ENCODE results near the gene POP4. TPM values are rescaled to one million over a fixed set of nuclear protein-coding genes. Genes with fewer than 3 reads are reported as not detected.
"Not testable (repeated sequence)": the region's sequence is repeated elsewhere in the genome, so short reads cannot be mapped to it uniquely, and the experiment has no call there.

POP4 gene
- total RNA-seq, 2 experiments from 2014 or later: 134 to 137 TPM

- no peak for DNase-seq
- Mint-ChIP-seq H3K36me3 (peaks cover 17% of the 10 kb centered on the region), H3K4me3 (no peak overlapping the region)
Observed at GRCh38 chr19:29614046-29614445, 8.0 kb downstream of the POP4 start.

GRCh38 chr19:29614780-29615179 lies 8.7 kb downstream of the POP4 start:
- H3K27ac Mint-ChIP-seq: no peak overlapping the region
- H3K36me3 Mint-ChIP-seq: peaks cover 17% of the 10 kb centered on the region
- H3K27me3 Mint-ChIP-seq: no peaks in the 10 kb centered on the region
- no peaks in the 10 kb centered on the region for H3K9me3 Mint-ChIP-seq
- DNase-seq: no peak
- H3K4me3 Mint-ChIP-seq: no peak overlapping the region
- H3K4me1 Mint-ChIP-seq: peaks cover 15% of the 10 kb centered on the region

More at GRCh38 chr19:29614046-29614445, 8.0 kb downstream of the POP4 start:
- Mint-ChIP-seq H3K27me3 (no peaks in the 10 kb centered on the region), H3K9me3 (no peaks in the 10 kb centered on the region), H3K4me1 (peaks cover 14% of the 10 kb centered on the region), H3K27ac (no peak overlapping the region)

GRCh38 chr19:29615891-29616425 lies 9.9 kb downstream of the POP4 start:
- no peaks in the 10 kb centered on the region for H3K9me3 Mint-ChIP-seq
- H3K27me3 Mint-ChIP-seq: no peaks in the 10 kb centered on the region

GRCh38 chr19:29616541-29616940 lies 10.5 kb downstream of the POP4 start:
- Mint-ChIP-seq H3K27ac (no peak overlapping the region), H3K36me3 (peaks cover 12% of the 10 kb centered on the region), H3K4me3 (no peak overlapping the region), H3K27me3 (no peaks in the 10 kb centered on the region), H3K9me3 (no peaks in the 10 kb centered on the region), H3K4me1 (peaks cover 22% of the 10 kb centered on the region)
- DNase-seq: no peak

More at GRCh38 chr19:29615891-29616425, 9.9 kb downstream of the POP4 start:
- no peak overlapping the region for H3K27ac Mint-ChIP-seq
- H3K4me1 Mint-ChIP-seq: peaks cover 20% of the 10 kb centered on the region
- peaks cover 15% of the 10 kb centered on the region for H3K36me3 Mint-ChIP-seq
- DNase-seq: no peak
- H3K4me3 Mint-ChIP-seq: no peak overlapping the region

GRCh38 chr19:29617366-29618266 lies 11.5 kb downstream of the POP4 start:
- H3K27me3 Mint-ChIP-seq: no peaks in the 10 kb centered on the region
- no peaks in the 10 kb centered on the region for H3K9me3 Mint-ChIP-seq

GRCh38 chr19:29618434-29618833 lies 12.4 kb downstream of the POP4 start:
- Mint-ChIP-seq H3K9me3 (no peaks in the 10 kb centered on the region), H3K4me3 (no peak overlapping the region), H3K27me3 (no peaks in the 10 kb centered on the region), H3K4me1 (peaks cover 36% of the 10 kb centered on the region), H3K36me3 (peaks cover 2% of the 10 kb centered on the region), H3K27ac (no peak overlapping the region)
- no peak for DNase-seq

More at GRCh38 chr19:29617366-29618266, 11.5 kb downstream of the POP4 start:
- Mint-ChIP-seq H3K4me1 (peaks cover 29% of the 10 kb centered on the region), H3K27ac (peak overlapping the region; percentile 47), H3K36me3 (peaks cover 5% of the 10 kb centered on the region), H3K4me3 (no peak overlapping the region)
- DNase-seq: no peak

- H3K27ac Mint-ChIP-seq: no peak overlapping the region
- DNase-seq: no peak
- no peak overlapping the region for H3K4me3 Mint-ChIP-seq
- H3K9me3 Mint-ChIP-seq: no peaks in the 10 kb centered on the region
- H3K27me3 Mint-ChIP-seq: no peaks in the 10 kb centered on the region
- peaks cover 40% of the 10 kb centered on the region for H3K4me1 Mint-ChIP-seq
- peaks cover 2% of the 10 kb centered on the region for H3K36me3 Mint-ChIP-seq
Observed at GRCh38 chr19:29618871-29619270, 12.8 kb downstream of the POP4 start.

- H3K4me1 Mint-ChIP-seq: peaks cover 45% of the 10 kb centered on the region
- no peaks in the 10 kb centered on the region for H3K36me3 Mint-ChIP-seq
- peak overlapping the region; percentile 57 for H3K27ac Mint-ChIP-seq
- peak; percentile 69 for DNase-seq
- peak overlapping the region; percentile 51 for H3K4me3 Mint-ChIP-seq
- no peaks in the 10 kb centered on the region for H3K9me3 Mint-ChIP-seq
- H3K27me3 Mint-ChIP-seq: no peaks in the 10 kb centered on the region
Observed at GRCh38 chr19:29620931-29621351, 14.9 kb downstream of the POP4 start.

GRCh38 chr19:29622166-29623070 lies 16.3 kb downstream of the POP4 start:
- no peaks in the 10 kb centered on the region for H3K36me3 Mint-ChIP-seq
- peak overlapping the region; percentile 83 for H3K27ac Mint-ChIP-seq
- peak; percentile 49 for DNase-seq
- H3K9me3 Mint-ChIP-seq: no peaks in the 10 kb centered on the region
- H3K4me3 Mint-ChIP-seq: peak overlapping the region; percentile 46
- no peaks in the 10 kb centered on the region for H3K27me3 Mint-ChIP-seq
- peaks cover 45% of the 10 kb centered on the region for H3K4me1 Mint-ChIP-seq

- H3K9me3 Mint-ChIP-seq: no peaks in the 10 kb centered on the region
Observed at GRCh38 chr19:29623726-29624488, 17.8 kb downstream of the POP4 start.

GRCh38 chr19:29624489-29625185 lies 18.6 kb downstream of the POP4 start:
- Mint-ChIP-seq H3K4me1 (peaks cover 45% of the 10 kb centered on the region), H3K9me3 (no peaks in the 10 kb centered on the region), H3K27me3 (no peaks in the 10 kb centered on the region), H3K36me3 (no peaks in the 10 kb centered on the region), H3K4me3 (no peak overlapping the region), H3K27ac (no peak overlapping the region)
- no peak for DNase-seq

More at GRCh38 chr19:29623726-29624488, 17.8 kb downstream of the POP4 start:
- DNase-seq: peak; percentile 61
- H3K4me3 Mint-ChIP-seq: peak overlapping the region; percentile 9
- no peaks in the 10 kb centered on the region for H3K36me3 Mint-ChIP-seq
- no peaks in the 10 kb centered on the region for H3K27me3 Mint-ChIP-seq
- peak overlapping the region; percentile 40 for H3K27ac Mint-ChIP-seq
- H3K4me1 Mint-ChIP-seq: peaks cover 45% of the 10 kb centered on the region

GRCh38 chr19:29625186-29625651 lies 19.1 kb downstream of the POP4 start:
- Mint-ChIP-seq H3K9me3 (no peaks in the 10 kb centered on the region), H3K4me3 (no peak overlapping the region), H3K4me1 (peaks cover 40% of the 10 kb centered on the region), H3K27me3 (no peaks in the 10 kb centered on the region), H3K27ac (no peak overlapping the region), H3K36me3 (no peaks in the 10 kb centered on the region)
- DNase-seq: no peak

- no peaks in the 10 kb centered on the region for H3K36me3 Mint-ChIP-seq
- H3K27me3 Mint-ChIP-seq: no peaks in the 10 kb centered on the region
- DNase-seq: no peak
- no peak overlapping the region for H3K27ac Mint-ChIP-seq
- no peak overlapping the region for H3K4me3 Mint-ChIP-seq
- H3K9me3 Mint-ChIP-seq: no peaks in the 10 kb centered on the region
- peaks cover 29% of the 10 kb centered on the region for H3K4me1 Mint-ChIP-seq
Observed at GRCh38 chr19:29626386-29626785, 20.3 kb downstream of the POP4 start.

- H3K9me3 Mint-ChIP-seq, H3K4me3 Mint-ChIP-seq, H3K27me3 Mint-ChIP-seq, DNase-seq, H3K27ac Mint-ChIP-seq, H3K36me3 Mint-ChIP-seq: not testable (repeated sequence)
- H3K4me1 Mint-ChIP-seq: peaks cover 24% of the 10 kb centered on the region
Observed at GRCh38 chr19:29626832-29627231, 20.7 kb downstream of the POP4 start.
